ENCODE measurements around the gene CACNA2D1. TPM values are rescaled to one million over a fixed set of nuclear protein-coding genes. Genes with fewer than 3 reads are reported as not detected.
A peak's percentile ranks its signal among the peaks of the same experiment; 100 is the strongest.

CACNA2D1 gene
- total and polyA plus RNA-seq, 2 donors (not counting 1 experiment from before 2014, with no cell fraction given) = 31.7 to 64.4 TPM

DNA sequence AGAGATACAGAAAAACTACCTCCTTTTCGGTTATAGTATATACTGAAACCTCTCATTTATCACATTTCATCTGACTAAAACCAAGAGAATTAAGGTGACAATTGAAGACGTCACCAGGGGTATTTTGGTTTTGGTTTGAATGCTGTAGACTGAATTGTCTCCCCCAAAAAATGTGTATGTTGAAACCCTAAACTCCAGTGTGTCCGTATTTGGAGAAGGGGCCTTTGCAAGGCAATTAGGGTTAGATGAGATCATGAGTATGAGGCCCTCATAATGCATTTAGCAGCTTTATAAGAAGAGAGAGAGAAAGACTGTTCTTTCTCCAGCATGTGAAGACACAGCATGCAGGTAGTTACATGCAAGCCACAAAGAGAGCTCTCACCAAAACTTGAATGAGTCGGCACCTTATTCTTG, 59.5 kb downstream of the CACNA2D1 start:
- Histone ChIP-seq H3K4me2 (ENCODE audit: extremely low read depth, insufficient read depth, low read length) (no peak overlapping the region), H2AFZ (ENCODE audit: low read length) (no peak overlapping the region), H3K9ac (ENCODE audit: insufficient read depth, low read length) (no peak overlapping the region), H3K79me2 (ENCODE audit: control insufficient read depth, insufficient read depth, low read length) (no peaks in the 10 kb centered on the region), H3K27me3 (ENCODE audit: control insufficient read depth, insufficient read depth, low read length) (no peaks in the 10 kb centered on the region), H3K4me1 (ENCODE audit: control insufficient read depth, extremely low read depth, insufficient read depth, low read length) (no peaks in the 10 kb centered on the region), H3K4me3 (replicated peaks in 1 of 4; ENCODE audit: control extremely low read depth in 1 of 4, insufficient read depth in 1 of 4, low read depth in 3 of 4, low read length in 4 of 4) (no peak overlapping the region), H3K9me3 (ENCODE audit: control insufficient read depth, insufficient read depth, low read depth, low read length) (no peaks in the 10 kb centered on the region), H4K20me1 (ENCODE audit: control insufficient read depth, extremely low read depth, insufficient read depth, low read length) (no peaks in the 10 kb centered on the region), H3K27ac (ENCODE audit: insufficient read depth, low read length) (no peak overlapping the region), H3K36me3 (ENCODE audit: control insufficient read depth, insufficient read depth, low read length) (no peaks in the 10 kb centered on the region)
- TF ChIP-seq, protein P1, sequence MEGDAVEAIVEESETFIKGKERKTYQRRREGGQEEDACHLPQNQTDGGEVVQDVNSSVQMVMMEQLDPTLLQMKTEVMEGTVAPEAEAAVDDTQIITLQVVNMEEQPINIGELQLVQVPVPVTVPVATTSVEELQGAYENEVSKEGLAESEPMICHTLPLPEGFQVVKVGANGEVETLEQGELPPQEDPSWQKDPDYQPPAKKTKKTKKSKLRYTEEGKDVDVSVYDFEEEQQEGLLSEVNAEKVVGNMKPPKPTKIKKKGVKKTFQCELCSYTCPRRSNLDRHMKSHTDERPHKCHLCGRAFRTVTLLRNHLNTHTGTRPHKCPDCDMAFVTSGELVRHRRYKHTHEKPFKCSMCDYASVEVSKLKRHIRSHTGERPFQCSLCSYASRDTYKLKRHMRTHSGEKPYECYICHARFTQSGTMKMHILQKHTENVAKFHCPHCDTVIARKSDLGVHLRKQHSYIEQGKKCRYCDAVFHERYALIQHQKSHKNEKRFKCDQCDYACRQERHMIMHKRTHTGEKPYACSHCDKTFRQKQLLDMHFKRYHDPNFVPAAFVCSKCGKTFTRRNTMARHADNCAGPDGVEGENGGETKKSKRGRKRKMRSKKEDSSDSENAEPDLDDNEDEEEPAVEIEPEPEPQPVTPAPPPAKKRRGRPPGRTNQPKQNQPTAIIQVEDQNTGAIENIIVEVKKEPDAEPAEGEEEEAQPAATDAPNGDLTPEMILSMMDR (conservative IDR thresholded peaks at IDR 0.05 in 1 of 2, IDR thresholded peaks at IDR 0.05 in 1 of 2; ENCODE audit: low read depth in 1 of 2, low read length in 2 of 2) = no peak
- no peak for TF ChIP-seq EZH2 (IDR thresholded peaks at IDR 0.05; ENCODE audit: low read length, missing control alignments)
- DNase-seq (ENCODE audit: low read depth in 2 of 2) = no peak

DNA sequence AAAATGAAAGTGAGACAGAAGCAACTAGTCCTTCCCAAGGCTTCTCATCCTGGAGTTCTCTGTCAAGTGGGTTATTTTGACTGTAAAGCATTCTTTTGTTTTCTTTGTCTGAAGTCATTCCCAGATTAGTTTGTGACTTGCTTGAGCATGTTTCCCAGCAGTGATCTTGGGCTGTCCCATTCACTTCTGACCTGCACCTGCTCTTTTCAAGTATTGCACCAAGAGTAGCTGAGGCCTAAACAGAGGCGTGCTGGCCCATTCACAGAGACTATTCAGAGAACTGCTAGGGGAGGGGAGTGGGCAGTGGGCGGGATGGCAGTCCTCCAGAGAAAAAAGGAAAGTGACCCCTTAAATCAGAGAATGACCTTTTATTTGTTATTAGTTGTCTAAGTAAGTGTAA, 61.3 kb downstream of the CACNA2D1 start:
- Histone ChIP-seq H4K20me1 (ENCODE audit: control insufficient read depth, extremely low read depth, insufficient read depth, low read length) (no peaks in the 10 kb centered on the region), H3K4me2 (ENCODE audit: extremely low read depth, insufficient read depth, low read length) (no peak overlapping the region), H3K79me2 (ENCODE audit: control insufficient read depth, insufficient read depth, low read length) (no peaks in the 10 kb centered on the region), H3K4me3 (replicated peaks in 1 of 4; ENCODE audit: control extremely low read depth in 1 of 4, insufficient read depth in 1 of 4, low read depth in 3 of 4, low read length in 4 of 4) (no peak overlapping the region), H3K9ac (ENCODE audit: insufficient read depth, low read length) (no peak overlapping the region), H3K9me3 (ENCODE audit: control insufficient read depth, insufficient read depth, low read depth, low read length) (no peaks in the 10 kb centered on the region), H3K27ac (ENCODE audit: insufficient read depth, low read length) (no peak overlapping the region), H3K27me3 (ENCODE audit: control insufficient read depth, insufficient read depth, low read length) (no peaks in the 10 kb centered on the region), H2AFZ (ENCODE audit: low read length) (no peak overlapping the region), H3K36me3 (ENCODE audit: control insufficient read depth, insufficient read depth, low read length) (no peaks in the 10 kb centered on the region), H3K4me1 (ENCODE audit: control insufficient read depth, extremely low read depth, insufficient read depth, low read length) (no peaks in the 10 kb centered on the region)
- DNase-seq (ENCODE audit: low read depth in 2 of 2) = peak in 1 of 2 donors; percentile 12
- TF ChIP-seq EZH2 (IDR thresholded peaks at IDR 0.05; ENCODE audit: low read length, missing control alignments) = no peak
- TF ChIP-seq, protein P1 (conservative IDR thresholded peaks at IDR 0.05 in 1 of 2, IDR thresholded peaks at IDR 0.05 in 1 of 2; ENCODE audit: low read depth in 1 of 2, low read length in 2 of 2) = no peak

DNA sequence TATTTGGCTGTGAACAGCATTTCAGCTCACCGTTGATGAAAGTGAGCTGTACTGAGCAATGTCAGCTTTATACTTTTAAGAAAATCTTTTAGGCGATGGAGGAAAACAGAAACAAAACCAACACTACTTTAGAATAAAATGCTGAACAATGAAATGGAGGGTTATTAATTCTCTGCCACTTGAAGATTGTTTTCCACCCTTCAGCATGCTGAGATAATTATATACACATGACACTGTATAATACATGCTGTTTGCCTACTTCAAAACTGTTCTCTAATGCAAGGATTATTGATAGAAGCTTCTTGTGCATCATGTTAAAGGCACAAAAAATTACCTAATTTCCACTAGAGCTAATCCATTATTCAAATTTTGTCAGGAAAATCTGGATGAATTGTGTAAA, 66.8 kb downstream of the CACNA2D1 start:
- Histone ChIP-seq H3K4me3 (replicated peaks in 1 of 4; ENCODE audit: control extremely low read depth in 1 of 4, insufficient read depth in 1 of 4, low read depth in 3 of 4, low read length in 4 of 4) (no peak overlapping the region), H2AFZ (ENCODE audit: low read length) (no peak overlapping the region), H3K79me2 (ENCODE audit: control insufficient read depth, insufficient read depth, low read length) (no peaks in the 10 kb centered on the region), H4K20me1 (ENCODE audit: control insufficient read depth, extremely low read depth, insufficient read depth, low read length) (no peaks in the 10 kb centered on the region), H3K9me3 (ENCODE audit: control insufficient read depth, insufficient read depth, low read depth, low read length) (no peaks in the 10 kb centered on the region), H3K4me1 (ENCODE audit: control insufficient read depth, extremely low read depth, insufficient read depth, low read length) (no peaks in the 10 kb centered on the region), H3K9ac (ENCODE audit: insufficient read depth, low read length) (no peak overlapping the region), H3K4me2 (ENCODE audit: extremely low read depth, insufficient read depth, low read length) (no peak overlapping the region), H3K27ac (ENCODE audit: insufficient read depth, low read length) (no peak overlapping the region), H3K27me3 (ENCODE audit: control insufficient read depth, insufficient read depth, low read length) (no peaks in the 10 kb centered on the region), H3K36me3 (ENCODE audit: control insufficient read depth, insufficient read depth, low read length) (no peaks in the 10 kb centered on the region)
- no peak for TF ChIP-seq EZH2 (IDR thresholded peaks at IDR 0.05; ENCODE audit: low read length, missing control alignments)
- TF ChIP-seq, protein P1 (conservative IDR thresholded peaks at IDR 0.05 in 1 of 2, IDR thresholded peaks at IDR 0.05 in 1 of 2; ENCODE audit: low read depth in 1 of 2, low read length in 2 of 2) = no peak
- no peak for DNase-seq (ENCODE audit: low read depth in 2 of 2)

Measured in fibroblast of lung (primary cell).